Activated CD4-positive, alpha-beta T cell treated with anti-CD3 and anti-CD28 coated beads for 24 hours (primary cell): ENCODE data around the gene NOXA1.
"Not testable (repeated sequence)": the region's sequence is repeated elsewhere in the genome, so short reads cannot be mapped to it uniquely, and the experiment has no call there.

Source experiments
- DNase-seq, 2 donors: peaks; one replicate each; pipeline ENCODE4 v3.0.0-alpha.2; 2020; ENCODE audit warnings: low read depth in 2 of 2

Gene NOXA1, protein sequence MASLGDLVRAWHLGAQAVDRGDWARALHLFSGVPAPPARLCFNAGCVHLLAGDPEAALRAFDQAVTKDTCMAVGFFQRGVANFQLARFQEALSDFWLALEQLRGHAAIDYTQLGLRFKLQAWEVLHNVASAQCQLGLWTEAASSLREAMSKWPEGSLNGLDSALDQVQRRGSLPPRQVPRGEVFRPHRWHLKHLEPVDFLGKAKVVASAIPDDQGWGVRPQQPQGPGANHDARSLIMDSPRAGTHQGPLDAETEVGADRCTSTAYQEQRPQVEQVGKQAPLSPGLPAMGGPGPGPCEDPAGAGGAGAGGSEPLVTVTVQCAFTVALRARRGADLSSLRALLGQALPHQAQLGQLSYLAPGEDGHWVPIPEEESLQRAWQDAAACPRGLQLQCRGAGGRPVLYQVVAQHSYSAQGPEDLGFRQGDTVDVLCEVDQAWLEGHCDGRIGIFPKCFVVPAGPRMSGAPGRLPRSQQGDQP

DNA sequence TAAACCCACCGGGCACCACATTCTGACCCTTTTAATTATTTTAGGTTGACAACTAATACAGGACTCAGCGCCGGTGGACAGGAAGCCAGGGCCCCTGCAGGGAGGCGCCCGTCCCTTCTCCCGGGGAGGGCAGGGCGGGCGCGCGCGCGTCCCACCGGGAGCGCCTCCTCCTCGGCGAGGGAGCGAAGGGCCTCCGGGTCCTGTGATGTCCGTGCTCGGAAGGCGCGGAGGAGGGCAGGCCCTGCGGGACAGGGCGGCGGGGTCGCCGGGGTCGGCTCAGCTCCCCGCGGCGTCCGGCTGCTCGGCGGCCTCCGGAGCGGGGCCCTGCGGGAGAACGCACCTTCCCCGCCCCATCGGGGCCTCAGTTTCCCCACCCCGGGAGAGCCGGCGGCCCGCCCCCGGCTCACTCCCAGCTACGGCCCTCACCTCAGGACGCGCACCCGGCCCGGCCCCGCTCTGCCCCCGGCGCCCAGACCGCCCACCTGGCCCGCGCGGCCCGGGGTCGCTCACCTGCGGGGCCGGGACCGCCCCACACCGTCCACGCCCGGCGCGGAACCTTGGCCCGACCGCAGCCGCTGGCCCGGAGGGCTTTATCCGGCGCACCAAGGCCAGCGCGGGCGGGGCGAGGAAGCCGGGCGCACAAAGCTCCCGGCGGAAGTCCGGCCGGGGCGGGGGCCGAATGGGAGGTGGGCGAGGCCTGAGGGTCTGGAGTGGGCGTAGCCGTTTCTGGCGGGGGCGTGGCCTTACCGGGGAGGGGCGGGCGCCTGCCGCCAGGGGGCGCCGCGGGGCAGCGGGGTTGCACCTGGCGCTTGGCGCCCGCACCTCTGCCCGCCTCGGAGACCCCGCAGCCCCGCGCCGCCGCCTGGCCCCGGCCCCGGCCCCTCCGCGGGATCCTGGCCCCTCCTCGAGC, at the start of gene NOXA1, which contains the start of gene EXD3:
NOXA1 (plus strand) TSS at position 790 of the 910 bp plus-strand sequence. CDS start 137 bp downstream, outside the sequence.
EXD3 (minus strand) TSS at position 559 of the 910 bp plus-strand sequence. CDS start 27,805 bp downstream, outside the sequence.
- DNase-seq = peak; percentile 93 to 96

DNA sequence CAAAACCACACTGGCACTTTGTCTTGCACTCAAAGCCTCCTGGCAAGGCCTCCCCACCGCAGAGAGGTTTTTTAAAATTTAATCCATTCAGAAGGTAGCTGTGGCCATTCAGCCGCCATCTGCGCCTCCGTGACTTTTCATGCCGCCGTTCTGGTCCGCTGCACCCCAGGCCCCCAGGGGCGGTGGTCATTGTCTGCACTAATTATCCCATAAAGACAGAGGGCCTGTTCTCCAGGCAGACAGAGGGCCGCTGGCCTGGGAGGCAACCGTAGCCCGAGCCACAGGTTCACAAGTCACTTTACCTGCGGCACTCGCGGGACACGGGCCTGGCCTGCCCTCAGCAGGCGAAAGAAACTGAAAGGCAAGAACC, 49.6 kb upstream of the NOXA1 start:
- no peak for DNase-seq

DNA sequence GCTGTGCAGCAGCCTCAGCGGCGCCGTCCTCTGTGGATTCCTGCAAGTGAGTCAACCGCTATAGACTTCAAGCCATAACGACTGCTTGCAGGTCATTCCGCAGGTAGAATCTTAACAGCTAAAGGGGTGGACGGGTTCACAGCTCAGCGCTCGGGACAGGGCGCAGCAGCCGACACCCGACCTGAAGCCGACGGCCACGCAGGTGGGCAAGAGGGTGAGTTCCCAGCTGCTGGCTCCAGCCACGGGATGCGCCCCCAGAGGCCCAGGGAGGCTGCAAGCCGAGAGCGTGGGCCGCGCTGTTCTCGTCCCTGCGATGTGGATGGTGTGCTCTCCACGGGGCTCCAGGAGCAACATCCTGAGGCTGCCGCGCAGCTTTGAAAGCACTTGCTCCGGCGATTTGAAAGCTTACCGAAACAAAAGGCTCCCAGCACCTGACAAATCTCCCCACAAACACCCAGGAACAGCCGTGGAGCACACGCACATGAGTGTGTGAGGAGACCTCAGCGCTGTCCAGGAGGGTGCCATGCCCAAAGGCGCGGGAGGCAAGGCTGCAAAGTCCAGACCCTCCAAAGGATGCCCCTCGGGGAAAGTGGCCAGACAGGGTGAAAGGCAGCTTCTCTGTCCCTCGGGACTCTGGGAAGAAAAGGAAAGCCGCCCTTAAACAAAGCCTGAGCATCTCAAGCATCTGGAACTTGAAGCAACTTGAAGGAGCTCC, 48.9 kb upstream of the NOXA1 start:
- DNase-seq = no peak

DNA sequence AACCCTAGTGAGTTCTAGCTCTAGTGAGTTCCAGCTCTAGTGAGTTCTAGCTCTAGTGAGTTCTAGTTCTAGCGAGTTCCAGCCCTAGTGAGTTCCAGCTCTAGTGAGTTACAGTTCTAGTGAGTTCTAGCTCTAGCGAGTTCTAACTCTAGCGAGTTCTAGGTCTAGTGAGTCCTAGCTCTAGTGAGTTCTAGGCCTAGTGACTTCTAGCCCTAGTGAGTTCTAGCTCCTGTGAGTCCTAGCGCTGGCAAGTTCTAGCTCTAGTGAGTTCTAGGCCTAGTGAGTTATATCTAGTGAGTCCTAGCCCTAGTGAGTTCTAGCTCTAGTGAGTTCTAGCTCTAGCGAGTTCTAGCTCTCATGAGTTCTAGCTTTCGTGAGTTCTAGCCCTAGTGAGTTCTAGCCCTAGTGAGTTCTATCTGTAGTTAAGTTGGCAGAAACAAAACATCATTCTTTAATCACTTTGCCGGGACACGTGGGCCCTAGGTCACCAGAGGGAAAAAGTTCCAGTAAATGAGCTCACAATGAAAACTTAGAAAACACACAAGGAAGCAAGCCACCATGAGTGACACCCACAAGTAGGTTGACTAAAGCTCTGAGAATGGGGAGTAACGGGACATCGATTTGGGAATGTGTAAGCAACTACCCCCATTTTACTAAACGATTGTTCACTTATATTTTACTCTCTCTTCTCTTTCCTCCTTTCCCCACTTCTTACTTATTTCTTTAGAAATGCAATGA, 47.7 kb upstream of the NOXA1 start:
- no peak for DNase-seq

DNA sequence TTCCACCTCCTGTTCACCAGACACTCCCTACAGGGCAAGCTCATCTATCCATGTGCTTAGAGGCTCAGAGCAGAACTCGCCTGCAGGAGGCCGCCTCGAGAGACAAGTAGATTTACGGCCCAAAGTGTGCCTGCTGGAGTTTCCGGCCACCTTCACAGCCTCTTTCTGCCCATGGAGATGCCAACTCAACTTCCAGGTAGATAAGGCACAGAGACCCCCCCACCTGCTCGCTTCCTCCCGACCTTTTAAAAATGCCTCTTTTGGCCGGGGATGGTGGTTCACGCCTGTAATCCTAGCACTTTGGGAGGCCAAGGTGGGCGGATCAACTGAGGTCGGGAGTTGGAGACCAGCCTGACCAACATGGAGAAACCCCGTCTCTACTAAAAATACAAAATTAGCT, 46.8 kb upstream of the NOXA1 start:
- DNase-seq = no peak

DNA sequence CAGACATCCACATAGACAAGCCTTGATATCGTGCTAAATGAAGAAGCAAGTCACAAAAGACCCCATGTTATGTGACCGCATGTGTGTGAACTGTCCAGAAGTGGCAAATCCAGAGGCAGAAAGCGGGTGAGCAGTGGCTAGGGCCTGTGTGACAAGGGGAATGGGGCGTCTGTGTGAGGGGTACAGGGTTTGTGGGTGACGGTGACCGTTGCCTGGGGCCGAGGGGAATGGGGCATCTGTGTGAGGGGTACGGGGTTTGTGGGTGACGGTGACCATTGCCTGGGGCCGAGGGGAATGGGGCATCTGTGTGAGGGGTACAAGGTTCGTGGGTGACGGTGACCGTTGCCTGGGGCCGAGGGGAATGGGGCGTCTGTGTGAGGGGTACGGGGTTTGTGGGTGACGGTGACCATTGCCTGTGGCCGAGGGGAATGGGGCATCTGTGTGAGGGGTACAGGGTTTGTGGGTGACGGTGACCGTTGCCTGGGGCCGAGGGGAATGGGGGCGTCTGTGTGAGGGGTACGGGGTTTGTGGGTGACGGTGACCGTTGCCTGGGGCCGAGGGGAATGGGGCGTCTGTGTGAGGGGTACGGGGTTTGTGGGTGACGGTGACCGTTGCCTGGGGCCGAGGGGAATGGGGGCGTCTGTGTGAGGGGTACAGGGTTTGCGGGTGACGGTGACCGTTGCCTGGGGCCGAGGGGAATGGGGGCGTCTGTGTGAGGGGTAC, 44.3 kb upstream of the NOXA1 start:
- not testable (repeated sequence) for DNase-seq

DNA sequence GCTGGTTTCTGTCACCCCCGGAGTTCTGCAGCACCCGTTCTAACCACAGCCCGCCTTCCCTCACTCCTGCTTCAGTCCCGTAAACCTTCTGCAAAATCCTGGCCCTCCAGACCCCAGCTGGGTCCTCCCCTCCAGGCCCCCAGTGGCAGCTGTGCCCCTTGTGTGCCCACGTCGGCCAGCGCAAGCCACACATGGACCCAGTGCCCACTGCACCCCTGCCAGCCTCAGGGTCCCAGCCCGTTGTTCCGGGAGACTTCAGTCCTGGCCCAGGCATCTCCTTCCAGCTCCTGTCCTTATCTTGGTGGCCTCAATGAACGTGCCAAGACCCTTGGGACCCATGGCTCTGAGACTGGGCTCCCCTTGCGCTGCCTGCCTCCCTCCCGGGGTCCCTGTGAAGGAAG, 43.4 kb upstream of the NOXA1 start:
- DNase-seq = no peak

DNA sequence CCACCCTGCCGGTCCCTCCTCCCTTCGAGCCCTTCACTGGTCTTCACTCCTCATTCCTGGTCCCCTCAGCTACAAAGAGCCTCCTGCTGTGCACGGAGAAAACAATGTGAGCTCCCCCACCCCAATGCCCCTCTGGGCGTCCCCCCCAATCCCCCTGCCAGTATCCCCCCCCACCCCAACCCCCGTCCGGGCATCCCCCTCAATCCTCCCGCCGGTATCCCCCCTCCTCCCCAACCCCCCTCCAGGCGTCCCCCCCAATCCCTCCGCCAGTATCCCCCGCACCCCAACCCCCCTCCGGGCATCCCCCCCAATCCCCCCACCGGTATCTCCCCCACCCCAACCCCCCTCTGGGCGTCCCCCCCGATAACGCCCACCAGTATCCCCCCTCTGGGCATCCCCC, 43.0 kb upstream of the NOXA1 start:
- no peak for DNase-seq

DNA sequence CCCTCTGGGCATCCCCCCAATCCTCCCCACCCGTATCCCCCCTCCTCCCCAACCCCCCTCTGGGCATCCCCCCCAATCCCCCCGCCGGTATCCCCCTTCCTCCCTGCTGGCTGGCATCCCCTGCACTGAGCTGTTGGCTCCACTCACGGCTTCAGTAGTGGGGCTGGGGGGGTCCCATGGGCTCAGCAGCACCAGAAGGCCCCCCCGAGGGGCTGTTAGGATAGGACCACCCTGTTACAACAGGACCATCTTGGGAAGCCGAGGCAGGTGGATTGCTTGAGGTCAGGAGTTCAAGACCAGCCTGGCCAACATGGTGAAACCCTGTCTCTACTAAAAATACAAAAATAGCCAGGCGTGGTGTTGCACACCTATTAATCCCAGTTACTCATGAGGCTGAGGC, 42.6 kb upstream of the NOXA1 start:
- no peak for DNase-seq

DNA sequence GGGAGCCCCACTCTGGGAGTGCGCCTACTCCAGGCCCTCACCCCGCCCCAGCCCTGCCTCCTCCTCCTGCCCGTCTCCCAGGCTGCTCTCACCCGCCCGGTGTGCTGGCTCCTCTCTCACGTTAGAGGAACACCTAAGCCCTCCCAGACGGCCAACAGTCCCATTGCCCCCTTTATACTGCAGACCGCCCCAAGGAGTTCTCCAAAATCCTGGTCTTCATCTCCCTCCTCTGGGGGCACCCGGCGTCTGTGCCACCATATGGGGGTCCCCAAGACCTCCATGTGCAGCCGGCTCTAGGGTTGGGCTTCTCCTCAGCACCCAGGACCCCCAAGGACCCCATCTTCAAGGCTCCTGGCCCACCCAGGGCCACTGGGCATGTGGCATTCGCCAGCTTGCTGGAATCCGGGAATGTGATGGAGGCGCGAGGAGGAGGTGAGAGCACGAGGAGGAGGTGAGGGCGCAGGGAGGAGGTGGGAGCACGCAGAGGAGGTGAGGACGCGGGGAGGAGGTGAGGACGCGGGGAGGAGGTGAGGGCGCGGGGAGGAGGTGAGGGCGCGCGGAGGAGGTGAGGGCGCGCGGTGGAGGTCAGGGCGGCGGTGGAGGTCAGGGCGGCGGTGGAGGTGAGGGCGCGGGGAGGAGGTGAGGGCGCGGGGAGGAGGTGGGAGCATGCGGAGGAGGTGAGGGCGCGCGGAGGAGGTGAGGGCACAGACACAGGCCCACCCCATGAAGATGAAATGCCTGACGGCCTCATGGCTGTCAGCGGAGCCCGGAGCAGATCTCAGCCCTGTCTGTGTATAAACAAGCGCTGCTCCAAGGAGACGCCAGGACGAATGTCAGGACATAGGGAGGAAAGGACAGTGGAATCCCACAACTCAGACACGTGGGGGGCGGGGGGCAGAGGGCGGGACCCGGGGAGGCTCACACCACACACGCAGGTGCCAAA, 41.4 kb upstream of the NOXA1 start:
- DNase-seq = no peak

DNA sequence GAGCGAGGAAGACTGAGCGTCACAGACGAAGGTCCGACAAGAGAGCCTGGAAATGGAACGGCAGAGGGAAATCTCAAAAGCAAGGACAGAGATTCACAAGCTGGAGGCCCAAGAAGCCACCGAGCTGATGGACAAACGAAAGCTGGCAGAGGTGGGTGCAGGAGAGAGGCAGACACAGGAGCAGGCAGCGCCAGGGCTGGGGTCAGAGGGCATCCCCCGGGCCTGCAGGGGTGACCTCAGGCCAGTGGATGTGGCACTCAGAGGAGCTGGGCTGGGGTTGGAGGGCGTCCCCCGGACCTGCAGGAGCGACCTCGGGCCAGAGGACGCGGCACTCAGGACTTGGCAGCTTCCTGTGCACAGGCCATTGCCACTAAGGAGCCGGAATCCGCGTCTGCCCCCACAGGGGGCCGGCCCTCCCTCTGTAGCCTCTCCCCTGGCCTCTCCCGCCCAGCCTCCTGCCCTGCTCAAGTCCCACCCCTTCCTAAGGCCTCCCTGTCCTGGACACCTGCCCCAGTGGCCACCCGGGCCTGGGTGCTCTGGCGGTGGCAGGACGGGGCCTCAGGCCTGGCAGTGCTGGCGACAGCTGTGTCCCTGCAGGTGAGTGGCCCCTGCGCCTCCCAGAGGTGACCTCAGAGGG, 40.6 kb upstream of the NOXA1 start:
- DNase-seq = no peak

DNA sequence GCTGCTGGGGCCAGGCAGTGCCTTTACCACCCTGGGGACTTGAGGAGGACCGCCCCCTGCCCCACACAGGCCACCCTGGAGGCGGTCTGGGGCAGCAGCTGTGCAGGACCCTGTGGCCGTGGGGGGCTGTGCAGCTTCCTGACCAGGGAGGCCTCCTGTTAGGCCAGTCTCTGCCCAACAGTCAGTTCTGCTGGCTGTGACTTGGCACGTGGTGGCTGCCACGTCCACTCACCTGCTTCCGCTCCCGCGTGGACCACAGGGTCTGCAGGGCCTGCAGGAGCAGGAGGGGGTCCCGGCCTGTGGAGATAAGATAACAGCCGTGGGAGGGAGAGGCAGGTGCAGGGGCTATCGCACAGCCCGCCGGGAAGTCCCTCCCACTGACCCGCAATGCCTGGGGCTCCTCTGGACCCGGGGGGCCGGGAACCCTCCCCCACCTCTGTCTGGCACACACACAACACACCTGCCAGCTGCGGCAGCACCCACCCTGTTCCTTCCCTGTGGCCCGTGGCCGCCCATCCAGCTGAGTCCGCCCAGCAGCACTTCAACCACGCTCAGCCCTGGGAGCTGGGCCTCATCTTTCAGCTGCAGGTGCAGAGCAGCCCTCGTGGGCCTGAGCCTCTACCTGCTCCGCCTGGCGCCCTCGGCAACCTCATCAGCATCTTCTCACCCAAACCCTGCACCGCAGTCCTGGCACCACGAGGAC, 40.0 kb upstream of the NOXA1 start:
- DNase-seq = no peak

DNA sequence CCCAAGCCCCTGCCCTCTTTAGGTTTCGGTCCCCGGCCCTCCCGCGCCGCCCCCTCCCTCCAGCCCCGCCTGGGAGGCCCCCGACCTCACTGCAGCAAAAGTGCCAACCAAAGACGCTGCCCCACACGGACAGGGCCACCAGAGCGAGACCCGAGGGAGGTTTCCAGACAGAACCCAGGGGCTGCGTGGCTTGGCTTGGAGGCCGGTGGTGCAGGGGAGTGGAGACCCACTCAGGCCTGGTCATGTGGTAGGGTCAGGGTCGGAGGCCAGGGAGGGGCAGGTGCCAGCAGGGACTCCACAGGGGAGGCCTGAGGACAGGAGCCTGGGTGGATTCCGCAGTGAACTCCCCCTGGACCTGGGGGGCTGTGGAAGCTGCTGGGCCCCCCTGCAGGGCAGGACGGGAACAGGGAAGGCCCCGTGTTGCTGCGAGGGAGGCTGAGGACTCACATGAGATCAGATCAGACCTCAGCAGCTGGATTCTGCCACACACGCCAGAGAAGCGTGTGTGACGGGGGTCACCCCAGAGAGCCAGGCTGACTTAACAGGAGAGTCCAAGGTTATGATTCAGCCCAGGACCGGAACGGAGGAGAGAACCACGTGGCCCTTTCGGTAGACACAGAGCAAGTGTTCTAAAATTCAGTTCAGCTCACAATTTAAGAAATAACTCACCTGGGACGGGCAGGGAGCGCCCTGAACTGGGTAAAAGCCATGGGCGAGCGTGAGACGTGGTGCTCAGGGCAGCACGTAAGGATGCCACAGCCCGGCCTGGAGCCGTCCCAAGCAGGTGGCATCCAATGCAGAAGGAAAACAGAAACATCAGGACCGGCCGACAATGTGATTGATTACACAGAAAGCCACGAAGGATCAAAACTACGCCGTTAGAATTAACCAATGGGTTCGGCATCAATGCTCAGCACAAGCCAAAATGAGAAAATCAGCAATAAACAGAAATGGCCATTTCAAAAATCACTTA, 39.1 kb upstream of the NOXA1 start:
- DNase-seq = no peak

DNA sequence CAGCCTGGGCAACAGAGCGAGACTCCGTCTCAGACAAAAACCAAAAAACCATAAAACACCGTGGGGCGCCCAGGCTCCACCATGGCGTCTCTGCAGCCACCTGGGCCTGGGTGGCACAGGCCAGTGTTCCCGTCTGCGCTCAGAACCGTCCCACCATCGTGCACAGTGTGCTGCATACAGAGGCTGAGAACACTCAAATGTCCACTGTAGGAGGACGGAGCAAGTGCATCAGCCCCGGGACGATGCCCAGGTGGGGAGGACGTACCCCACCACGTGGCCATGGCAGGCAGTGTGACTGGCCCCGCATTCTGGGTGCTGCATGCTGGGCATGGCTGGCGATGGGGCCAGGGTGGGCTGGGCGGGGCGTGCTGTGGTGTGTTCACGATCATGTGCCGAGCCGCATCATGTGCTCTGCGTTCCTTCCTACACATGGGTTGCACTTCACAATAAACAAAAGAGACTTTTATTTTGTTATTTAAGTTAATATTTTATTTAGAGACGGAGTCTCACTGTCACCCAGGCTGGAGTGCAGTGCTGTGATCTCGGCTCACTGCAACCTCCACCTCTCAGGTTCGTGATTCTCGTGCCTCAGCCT, 38.0 kb upstream of the NOXA1 start:
- no peak for DNase-seq

DNA sequence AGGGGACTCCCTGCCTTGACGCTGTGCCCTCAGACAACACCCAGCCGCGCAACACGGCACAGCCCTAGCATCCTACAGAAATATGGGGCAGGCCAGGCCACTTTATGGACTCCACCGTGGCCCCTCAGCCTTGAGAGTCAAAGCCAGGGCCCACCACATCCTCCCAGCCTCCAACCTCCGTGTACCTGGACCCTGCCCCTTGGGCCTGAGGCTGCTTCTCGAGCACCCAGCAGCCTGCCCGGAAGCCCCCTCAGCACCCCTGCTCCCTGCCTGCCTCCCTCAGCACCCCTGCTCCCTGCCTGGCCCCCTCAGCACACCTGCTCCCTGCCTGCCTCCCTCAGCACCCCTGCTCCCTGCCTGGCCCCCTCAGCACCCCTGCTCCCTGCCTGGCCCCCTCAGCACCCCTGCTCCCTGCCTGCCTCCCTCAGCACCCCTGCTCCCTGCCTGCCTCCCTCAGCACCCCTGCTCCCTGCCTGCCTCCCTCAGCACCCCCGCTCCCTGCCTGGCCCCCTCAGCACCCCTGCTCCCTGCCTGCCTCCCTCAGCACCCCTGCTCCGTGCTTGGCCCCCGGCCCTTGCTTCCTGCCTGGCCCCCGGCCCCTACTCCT, 36.6 kb upstream of the NOXA1 start:
- not testable (repeated sequence) for DNase-seq
